MM.1S (cell line): ENCODE data around the gene TBX20.

Experiments
- CTCF ChIP-seq: fragments of 300-600 bp; sonication (generic); IDR thresholded peaks from 2 replicates; pipeline ENCODE4 v1.5.1; 2016; ENCODE audit warnings: antibody characterized with exemption, low read length, mixed read lengths
- EZH2 ChIP-seq: fragments of 300-600 bp; sonication (generic); optimal IDR thresholded peaks from 2 replicates; pipeline ENCODE3; 2017; ENCODE audit warnings: low read depth, mild to moderate bottlenecking, antibody characterized with exemption, low read length, mixed read lengths
- EZH2phosphoT487 ChIP-seq: fragments of 300-600 bp; sonication (generic); IDR thresholded peaks from 2 replicates; pipeline ENCODE4 v1.6.1; 2018; ENCODE audit warnings: antibody characterized with exemption, low read length

GRCh38 chr7:35246819-35247218 is 7.1 kb downstream of the TBX20 start:
- TF ChIP-seq CTCF: no peak
- TF ChIP-seq EZH2: no peak
- no peak for TF ChIP-seq EZH2phosphoT487
